ENCODE results near the gene TRAPPC8.

DNA sequence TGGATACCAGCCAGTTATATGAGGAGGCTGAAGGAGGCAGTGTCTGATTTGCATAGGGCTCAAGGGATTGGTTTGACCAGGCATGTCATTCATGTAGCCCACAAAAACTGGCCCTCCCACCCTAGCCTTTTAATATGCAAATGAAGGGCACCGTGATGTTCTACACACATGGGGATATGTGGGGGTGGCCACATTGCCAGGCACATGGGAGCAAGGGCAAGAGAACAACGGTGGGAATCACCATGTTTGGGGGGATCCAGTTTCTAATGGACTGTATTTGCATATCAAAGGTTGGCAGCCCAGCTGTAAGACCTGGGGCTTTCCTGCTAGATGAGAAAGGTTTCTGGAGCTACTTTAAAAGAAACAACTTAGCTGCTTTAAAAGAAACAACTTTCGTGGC is 117.2 kb downstream of the TRAPPC8 start:
- TF ChIP-seq, protein P1, sequence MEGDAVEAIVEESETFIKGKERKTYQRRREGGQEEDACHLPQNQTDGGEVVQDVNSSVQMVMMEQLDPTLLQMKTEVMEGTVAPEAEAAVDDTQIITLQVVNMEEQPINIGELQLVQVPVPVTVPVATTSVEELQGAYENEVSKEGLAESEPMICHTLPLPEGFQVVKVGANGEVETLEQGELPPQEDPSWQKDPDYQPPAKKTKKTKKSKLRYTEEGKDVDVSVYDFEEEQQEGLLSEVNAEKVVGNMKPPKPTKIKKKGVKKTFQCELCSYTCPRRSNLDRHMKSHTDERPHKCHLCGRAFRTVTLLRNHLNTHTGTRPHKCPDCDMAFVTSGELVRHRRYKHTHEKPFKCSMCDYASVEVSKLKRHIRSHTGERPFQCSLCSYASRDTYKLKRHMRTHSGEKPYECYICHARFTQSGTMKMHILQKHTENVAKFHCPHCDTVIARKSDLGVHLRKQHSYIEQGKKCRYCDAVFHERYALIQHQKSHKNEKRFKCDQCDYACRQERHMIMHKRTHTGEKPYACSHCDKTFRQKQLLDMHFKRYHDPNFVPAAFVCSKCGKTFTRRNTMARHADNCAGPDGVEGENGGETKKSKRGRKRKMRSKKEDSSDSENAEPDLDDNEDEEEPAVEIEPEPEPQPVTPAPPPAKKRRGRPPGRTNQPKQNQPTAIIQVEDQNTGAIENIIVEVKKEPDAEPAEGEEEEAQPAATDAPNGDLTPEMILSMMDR (IDR thresholded peaks at IDR 0.05; ENCODE audit: borderline replicate concordance, extremely low read depth, low read length, poor library complexity, severe bottlenecking) = no peak
- TF ChIP-seq EZH2 (IDR thresholded peaks at IDR 0.05; ENCODE audit: borderline replicate concordance, low read depth, low read length, severe bottlenecking) = no peak

All from DND-41 (cell line).